Transverse colon (tissue), 4 donors: ENCODE results near the gene MBD3L5. TPM values are rescaled to one million over a fixed set of nuclear protein-coding genes. Genes with fewer than 3 reads are reported as not detected.
"Not testable (repeated sequence)": the region's sequence is repeated elsewhere in the genome, so short reads cannot be mapped to it uniquely, and the experiment has no call there.

Source experiments
- DNase-seq: peaks from one replicate; pipeline ENCODE4 v3.0.0-alpha.2; 2019
- H3K27ac ChIP-seq, 4 donors: fragments of 200-600 bp; sonication (generic); 2 replicates each; pipeline ENCODE4 v1.5.1; 2016 to 2018; ENCODE audit warnings: inconsistent platforms in 4 of 4
- H3K27me3 ChIP-seq: fragments of 200-600 bp; sonication (generic); 2 replicates; pipeline ENCODE4 v1.5.1; 2017; ENCODE audit warnings: inconsistent platforms
- H3K36me3 ChIP-seq, 4 donors: fragments of 200-600 bp; sonication (generic); 2 replicates each; pipeline ENCODE4 v1.5.1; 2017 to 2019; ENCODE audit warnings: inconsistent platforms in 4 of 4
- H3K4me1 ChIP-seq, 4 donors: fragments of 200-600 bp; sonication (generic); 2 replicates each; pipeline ENCODE4 v1.5.1; 2017 to 2020; ENCODE audit warnings: inconsistent platforms in 4 of 4
- H3K4me3 ChIP-seq, 4 donors: fragments of 200-600 bp; sonication (generic); 1 replicate in 1 of 4; 2 replicates in 3 of 4; pipeline versions ENCODE4 v1.5.1 to v1.6.1; 2017 to 2019; ENCODE audit warnings: inconsistent platforms in 4 of 4
- H3K9me3 ChIP-seq, 2 donors: fragments of 200-600 bp; sonication (generic); 2 replicates each; pipeline ENCODE4 v1.5.1; 2017 to 2019; ENCODE audit warnings: inconsistent platforms in 2 of 2
- EP300 ChIP-seq: sonication (generic); formaldehyde crosslinking; IDR thresholded peaks from one replicate; pipeline ENCODE4 v1.6.1; 2017; ENCODE audit warnings: antibody characterized with exemption, low read depth
- POLR2A ChIP-seq: fragments of 450-650 bp; IDR thresholded peaks from one replicate; pipeline ENCODE4 v1.6.1; 2016; ENCODE audit warnings: antibody characterized with exemption, mild to moderate bottlenecking, moderate library complexity
- POLR2AphosphoS5 ChIP-seq, 3 donors: sonication (generic); formaldehyde crosslinking; IDR thresholded peaks; one replicate each; pipeline ENCODE4 v1.6.1; 2016; ENCODE audit warnings: antibody characterized with exemption in 3 of 3
- WGBS, 2 donors: methylation state at CpG; one replicate each; pipeline ENCODE4 v1.1.5; 2018; ENCODE audit warnings: low coverage in 1 of 2; 5-methylcytosine and 5-hydroxymethylcytosine counted together
- in situ Hi-C, 4 donors: fragments of 200-750 bp; cut with MboI; loops; one replicate each; pipeline versions ENCODE4 v1.15.0 to v1.15.1; 2017; ENCODE audit warnings: low sequenced_read_pairs in 3 of 4, low pct_ligation_motif_present in 1 of 4, low pct_unique_long_range_greater_than_20kb in 1 of 4
- intact Hi-C: fragments of 100-400 bp; cut with DNase I; formaldehyde crosslinking; loops from one replicate; pipeline ENCODE4 v1.15.1; 2023; ENCODE audit warnings: low total_unique reads
- total RNA-seq, 4 donors: library from RNA; depleted of rRNA; stranded (reverse); fragments of >200 nt; gene quantifications; one replicate each; pipeline ENCODE4 v1.1.0, GENCODE V29; 2016
- TF ChIP-seq, protein P1 (sequence below), 5 experiments: fragments of 200-600 bp in 3 of 5; fragments of 450-650 bp in 2 of 5; sonication (generic) in 3 of 5; IDR thresholded peaks; 1 replicate in 2 of 5; 2 replicates in 3 of 5; pipeline ENCODE4 v1.5.1; 2016 to 2017; ENCODE audit warnings: antibody characterized with exemption in 5 of 5, inconsistent platforms in 3 of 5, mild to moderate bottlenecking in 2 of 5, moderate library complexity in 1 of 5

The MBD3L5 gene
- not detected for total RNA-seq

- H3K27ac ChIP-seq, DNase-seq, H3K36me3 ChIP-seq, intact Hi-C loops, H3K9me3 ChIP-seq, H3K4me1 ChIP-seq, H3K27me3 ChIP-seq, H3K4me3 ChIP-seq, in situ Hi-C loops: not testable (repeated sequence)
- WGBS, 2 donors: no CpG with 5 or more reads among the region's 9 CpGs
Measured at GRCh38 chr19:7030278-7030677, at the start of gene MBD3L5. Gene MBD3L5 (plus strand): TSS chr19:7030578. CDS start chr19:7030612, 34 bp downstream.

DNA sequence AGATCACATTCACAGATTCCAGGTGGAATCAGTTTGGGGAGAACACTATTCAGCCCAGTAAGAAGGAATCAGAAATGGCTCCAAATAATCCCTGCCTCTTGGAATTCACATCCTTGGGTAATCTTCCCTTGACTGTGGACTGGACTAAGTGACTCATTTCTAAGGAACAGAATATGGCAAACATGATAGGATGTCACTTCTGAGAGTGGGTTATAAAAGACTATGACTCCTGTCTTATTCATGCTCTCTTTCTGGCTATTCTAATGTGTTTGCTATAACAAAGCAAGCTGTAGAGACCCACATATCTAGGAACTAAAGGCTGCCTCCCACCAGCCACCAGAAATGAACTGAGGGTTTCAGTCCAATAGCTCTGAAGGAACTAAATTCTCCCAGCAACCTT is 46.9 kb upstream of the MBD3L5 start:
- Histone ChIP-seq H3K4me3 (no peak overlapping the region), H3K9me3 (peaks cover 0 to 3% of the 10 kb centered on the region in 2 donors), H3K4me1 (no peaks in the 10 kb centered on the region), H3K27me3 (no peaks in the 10 kb centered on the region), H3K27ac (no peak overlapping the region), H3K36me3 (no peaks in the 10 kb centered on the region)
- in situ Hi-C loops (no loop called here), intact Hi-C loops (no loop called here)
- TF ChIP-seq POLR2AphosphoS5 (IDR thresholded peaks at IDR 0.05) (no peak), EP300 (no peak), POLR2A (no peak)
- TF ChIP-seq, protein P1, sequence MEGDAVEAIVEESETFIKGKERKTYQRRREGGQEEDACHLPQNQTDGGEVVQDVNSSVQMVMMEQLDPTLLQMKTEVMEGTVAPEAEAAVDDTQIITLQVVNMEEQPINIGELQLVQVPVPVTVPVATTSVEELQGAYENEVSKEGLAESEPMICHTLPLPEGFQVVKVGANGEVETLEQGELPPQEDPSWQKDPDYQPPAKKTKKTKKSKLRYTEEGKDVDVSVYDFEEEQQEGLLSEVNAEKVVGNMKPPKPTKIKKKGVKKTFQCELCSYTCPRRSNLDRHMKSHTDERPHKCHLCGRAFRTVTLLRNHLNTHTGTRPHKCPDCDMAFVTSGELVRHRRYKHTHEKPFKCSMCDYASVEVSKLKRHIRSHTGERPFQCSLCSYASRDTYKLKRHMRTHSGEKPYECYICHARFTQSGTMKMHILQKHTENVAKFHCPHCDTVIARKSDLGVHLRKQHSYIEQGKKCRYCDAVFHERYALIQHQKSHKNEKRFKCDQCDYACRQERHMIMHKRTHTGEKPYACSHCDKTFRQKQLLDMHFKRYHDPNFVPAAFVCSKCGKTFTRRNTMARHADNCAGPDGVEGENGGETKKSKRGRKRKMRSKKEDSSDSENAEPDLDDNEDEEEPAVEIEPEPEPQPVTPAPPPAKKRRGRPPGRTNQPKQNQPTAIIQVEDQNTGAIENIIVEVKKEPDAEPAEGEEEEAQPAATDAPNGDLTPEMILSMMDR (IDR thresholded peaks at IDR 0.05): no peak
- no peak for DNase-seq

- Histone ChIP-seq H3K4me1 (no peaks in the 10 kb centered on the region), H3K27me3 (no peaks in the 10 kb centered on the region), H3K36me3 (no peaks in the 10 kb centered on the region), H3K27ac (no peak overlapping the region), H3K9me3 (peaks cover 0 to 3% of the 10 kb centered on the region in 2 donors), H3K4me3 (no peak overlapping the region)
- TF ChIP-seq EP300: no peak
- no peak for TF ChIP-seq POLR2A
- DNase-seq: no peak
- intact Hi-C loops (no loop called here), in situ Hi-C loops (no loop called here)
- WGBS, 2 donors: 53 to 67% methylated on average over 1 to 4 of the region's 4 CpGs
Measured at GRCh38 chr19:6987850-6988249, 42.5 kb upstream of the MBD3L5 start.

GRCh38 chr19:6988257-6988656 is 42.1 kb upstream of the MBD3L5 start:
- no peak overlapping the region for H3K27ac ChIP-seq
- no peaks in the 10 kb centered on the region for H3K36me3 ChIP-seq
- TF ChIP-seq POLR2A: no peak
- TF ChIP-seq EP300: no peak
- TF ChIP-seq, protein P1 (IDR thresholded peaks at IDR 0.05): no peak
- TF ChIP-seq POLR2AphosphoS5 (IDR thresholded peaks at IDR 0.05): no peak
- in situ Hi-C loops: no loop called here
- no peak overlapping the region for H3K4me3 ChIP-seq
- no peaks in the 10 kb centered on the region for H3K27me3 ChIP-seq
- peaks cover 0 to 3% of the 10 kb centered on the region in 2 donors for H3K9me3 ChIP-seq
- 17 to 43% methylated on average over 1 to 3 of the region's 3 CpGs for WGBS, 2 donors
- DNase-seq: no peak
- intact Hi-C loops: no loop called here
- no peaks in the 10 kb centered on the region for H3K4me1 ChIP-seq

- in situ Hi-C loops: no loop called here
- DNase-seq: no peak
- no peaks in the 10 kb centered on the region for H3K27me3 ChIP-seq
- H3K27ac ChIP-seq: no peak overlapping the region
- H3K4me1 ChIP-seq: no peaks in the 10 kb centered on the region
- no peak for TF ChIP-seq POLR2A
- TF ChIP-seq, protein P1 (IDR thresholded peaks at IDR 0.05): no peak
- no peak for TF ChIP-seq EP300
- TF ChIP-seq POLR2AphosphoS5 (IDR thresholded peaks at IDR 0.05): no peak
- intact Hi-C loops: no loop called here
- H3K36me3 ChIP-seq: no peaks in the 10 kb centered on the region
- H3K4me3 ChIP-seq: no peak overlapping the region
- WGBS, 2 donors: 47 to 50% methylated on average over 1 of the region's 1 CpG
- no peaks in the 10 kb centered on the region for H3K9me3 ChIP-seq
Measured at GRCh38 chr19:6995054-6995453, 35.3 kb upstream of the MBD3L5 start.
